Uterus (tissue), 4 donors: ENCODE data around the gene ULK3. TPM values are rescaled to one million over a fixed set of nuclear protein-coding genes. Genes with fewer than 3 reads are reported as not detected.

Experiments used
- DNase-seq, 2 donors: peaks; one replicate each; pipeline ENCODE4 v3.0.0-alpha.2; 2019 to 2020
- H3K27ac ChIP-seq, 2 donors: fragments of 200-600 bp; sonication (generic); 1 replicate in 1 of 2; 2 replicates in 1 of 2; pipeline ENCODE4 v1.5.1; 2016 to 2018
- H3K27me3 ChIP-seq, 2 donors: fragments of 200-600 bp; sonication (generic); one replicate each; pipeline ENCODE4 v1.5.1; 2018 to 2019; ENCODE audit warnings: control low read depth in 1 of 2
- H3K36me3 ChIP-seq, 2 donors: fragments of 200-600 bp; sonication (generic); one replicate each; pipeline ENCODE4 v1.5.1; 2019; ENCODE audit warnings: control low read depth in 1 of 2
- H3K4me1 ChIP-seq, 2 donors: fragments of 200-600 bp; sonication (generic); one replicate each; pipeline ENCODE4 v1.5.1; 2018 to 2019; ENCODE audit warnings: control low read depth in 1 of 2
- H3K4me3 ChIP-seq, 2 donors: fragments of 200-600 bp; sonication (generic); 1 replicate in 1 of 2; 2 replicates in 1 of 2; pipeline ENCODE4 v1.5.1; 2018 to 2019; ENCODE audit warnings: mild to moderate bottlenecking in 1 of 2
- H3K9me3 ChIP-seq, 2 donors: fragments of 200-600 bp; sonication (generic); one replicate each; pipeline ENCODE4 v1.5.1; 2019; ENCODE audit warnings: control low read depth in 1 of 2
- POLR2A ChIP-seq, 2 donors: fragments of 450-650 bp; IDR thresholded peaks; one replicate each; pipeline ENCODE4 v1.6.1; 2016; ENCODE audit warnings: antibody characterized with exemption in 2 of 2, mild to moderate bottlenecking in 1 of 2, moderate library complexity in 1 of 2
- intact Hi-C: fragments of 100-400 bp; cut with DNase I; formaldehyde crosslinking; loops from one replicate; pipeline ENCODE4 v1.15.1; 2023; ENCODE audit warnings: low total_unique reads
- total RNA-seq, 4 donors: library from RNA; depleted of rRNA in 3 of 4; stranded (reverse); fragments of >200 nt in 3 of 4; gene quantifications; one replicate each; pipeline versions ENCODE4 v1.1.0 to v1.2.4, GENCODE V29; 2014 to 2023
- TF ChIP-seq, protein P1 (sequence below), 4 experiments: fragments of 200-600 bp in 2 of 4; fragments of 450-650 bp in 2 of 4; sonication (generic) in 2 of 4; IDR thresholded peaks; one replicate each; pipeline ENCODE4 v1.5.1; 2016 to 2019; ENCODE audit warnings: antibody characterized with exemption in 4 of 4, mild to moderate bottlenecking in 2 of 4, moderate library complexity in 1 of 4
- donor health status: DM: yes; HTN: yes; CAD: no.

The ULK3 gene
- total RNA-seq, 4 donors from 2014 or later, result 29.0 to 105 (median 41.2) TPM

GRCh38 chr15:74825866-74826265 lies 17.1 kb downstream of the ULK3 start:
- no peak overlapping the region for H3K27ac ChIP-seq
- no peak for DNase-seq
- no peak for TF ChIP-seq POLR2A (IDR thresholded peaks at IDR 0.05)
- TF ChIP-seq, protein P1, sequence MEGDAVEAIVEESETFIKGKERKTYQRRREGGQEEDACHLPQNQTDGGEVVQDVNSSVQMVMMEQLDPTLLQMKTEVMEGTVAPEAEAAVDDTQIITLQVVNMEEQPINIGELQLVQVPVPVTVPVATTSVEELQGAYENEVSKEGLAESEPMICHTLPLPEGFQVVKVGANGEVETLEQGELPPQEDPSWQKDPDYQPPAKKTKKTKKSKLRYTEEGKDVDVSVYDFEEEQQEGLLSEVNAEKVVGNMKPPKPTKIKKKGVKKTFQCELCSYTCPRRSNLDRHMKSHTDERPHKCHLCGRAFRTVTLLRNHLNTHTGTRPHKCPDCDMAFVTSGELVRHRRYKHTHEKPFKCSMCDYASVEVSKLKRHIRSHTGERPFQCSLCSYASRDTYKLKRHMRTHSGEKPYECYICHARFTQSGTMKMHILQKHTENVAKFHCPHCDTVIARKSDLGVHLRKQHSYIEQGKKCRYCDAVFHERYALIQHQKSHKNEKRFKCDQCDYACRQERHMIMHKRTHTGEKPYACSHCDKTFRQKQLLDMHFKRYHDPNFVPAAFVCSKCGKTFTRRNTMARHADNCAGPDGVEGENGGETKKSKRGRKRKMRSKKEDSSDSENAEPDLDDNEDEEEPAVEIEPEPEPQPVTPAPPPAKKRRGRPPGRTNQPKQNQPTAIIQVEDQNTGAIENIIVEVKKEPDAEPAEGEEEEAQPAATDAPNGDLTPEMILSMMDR (IDR thresholded peaks at IDR 0.05), result no peak
- no peaks in the 10 kb centered on the region for H3K36me3 ChIP-seq
- H3K4me3 ChIP-seq, result no peak overlapping the region
- H3K9me3 ChIP-seq, result no peaks in the 10 kb centered on the region
- H3K27me3 ChIP-seq, result no peaks in the 10 kb centered on the region
- intact Hi-C loops, result no loop called here
- no peaks in the 10 kb centered on the region for H3K4me1 ChIP-seq

DNA sequence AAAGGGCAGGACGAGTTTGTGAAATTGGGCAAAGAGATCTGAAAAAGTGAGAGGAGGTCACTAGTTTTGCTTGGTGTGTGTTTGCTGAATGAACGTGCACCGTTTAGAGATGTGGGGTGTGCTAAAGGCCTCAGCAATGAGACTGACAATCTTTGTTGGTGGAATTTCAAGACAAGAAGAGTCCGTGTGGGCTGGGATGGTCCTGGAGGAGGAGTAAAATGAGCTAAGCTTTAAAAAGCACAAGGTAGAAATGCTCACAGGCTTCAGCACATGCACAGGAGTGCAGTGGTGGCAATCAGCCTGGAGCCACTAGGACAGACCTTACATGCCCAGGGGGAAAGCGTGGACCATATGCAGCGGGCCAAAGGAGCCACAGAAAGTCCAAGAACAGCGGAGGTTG lies 18.0 kb downstream of the ULK3 start:
- no peak overlapping the region for H3K27ac ChIP-seq
- no peaks in the 10 kb centered on the region for H3K36me3 ChIP-seq
- H3K27me3 ChIP-seq, result no peaks in the 10 kb centered on the region
- TF ChIP-seq POLR2A (IDR thresholded peaks at IDR 0.05), result no peak
- TF ChIP-seq, protein P1 (IDR thresholded peaks at IDR 0.05), result no peak
- intact Hi-C loops, result no loop called here
- DNase-seq, result no peak
- H3K9me3 ChIP-seq, result no peaks in the 10 kb centered on the region
- no peaks in the 10 kb centered on the region for H3K4me1 ChIP-seq
- no peak overlapping the region for H3K4me3 ChIP-seq

GRCh38 chr15:74823324-74823723 lies 19.6 kb downstream of the ULK3 start:
- Histone ChIP-seq H3K27ac (no peak overlapping the region), H3K36me3 (no peaks in the 10 kb centered on the region), H3K9me3 (no peaks in the 10 kb centered on the region), H3K4me1 (no peaks in the 10 kb centered on the region), H3K4me3 (no peak overlapping the region), H3K27me3 (no peaks in the 10 kb centered on the region)
- TF ChIP-seq, protein P1 (IDR thresholded peaks at IDR 0.05), result no peak
- no peak for TF ChIP-seq POLR2A (IDR thresholded peaks at IDR 0.05)
- no peak for DNase-seq
- intact Hi-C loops, result no loop called here

- no peak for TF ChIP-seq POLR2A (IDR thresholded peaks at IDR 0.05)
- TF ChIP-seq, protein P1 (IDR thresholded peaks at IDR 0.05), result no peak
- Histone ChIP-seq H3K27me3 (no peaks in the 10 kb centered on the region), H3K27ac (no peak overlapping the region), H3K9me3 (no peaks in the 10 kb centered on the region), H3K4me3 (no peak overlapping the region), H3K4me1 (no peaks in the 10 kb centered on the region), H3K36me3 (no peaks in the 10 kb centered on the region)
- intact Hi-C loops, result no loop called here
- DNase-seq, result no peak
Observed at GRCh38 chr15:74822233-74822632, 20.7 kb downstream of the ULK3 start.

- no peaks in the 10 kb centered on the region for H3K36me3 ChIP-seq
Observed at GRCh38 chr15:74821790-74822158, 21.2 kb downstream of the ULK3 start.

More at GRCh38 chr15:74821790-74822158, 21.2 kb downstream of the ULK3 start:
- Histone ChIP-seq H3K27ac (no peak overlapping the region), H3K9me3 (no peaks in the 10 kb centered on the region), H3K4me1 (no peaks in the 10 kb centered on the region), H3K4me3 (no peak overlapping the region), H3K27me3 (no peaks in the 10 kb centered on the region)
- no peak for TF ChIP-seq POLR2A (IDR thresholded peaks at IDR 0.05)
- TF ChIP-seq, protein P1 (IDR thresholded peaks at IDR 0.05), result no peak
- intact Hi-C loops, result no loop called here
- no peak for DNase-seq
